B cell (primary cell): Measurements from ENCODE around the gene HLX. TPM values are rescaled to one million over a fixed set of nuclear protein-coding genes. Genes with fewer than 3 reads are reported as not detected.
A peak's percentile ranks its signal among the peaks of the same experiment; 100 is the strongest.

ENCODE experiments used
- ATAC-seq: fragments of 200-7000 bp; cut with Tn5 transposase; one replicate; pipeline ENCODE4 v1.10.0; 2021; ENCODE audit warnings: low read depth, mild to moderate bottlenecking, moderate number of reproducible peaks, moderate library complexity
- CTCF ChIA-PET: fragments of 350-600 bp; sonication (Branson Sonifier 250); formaldehyde crosslinking; loops from one replicate; lab custom pipeline; 2021; ENCODE audit warnings: antibody characterized with exemption, inconsistent platforms; lab: Charles Lee
- POLR2A ChIA-PET: fragments of 350-600 bp; sonication (Branson Sonifier 250); formaldehyde crosslinking; loops from one replicate; lab custom pipeline; 2021; ENCODE audit warnings: antibody characterized with exemption; lab: Charles Lee
- DNase-seq: peaks from one replicate; pipeline ENCODE4 v3.0.0; 2013
- H2AFZ ChIP-seq: 2 replicates; pipeline ENCODE4 v1.6.1; 2012; ENCODE audit warnings: mild to moderate bottlenecking, low read depth, low read length; ENCODE audit not compliant: insufficient read depth, poor library complexity, severe bottlenecking
- H3K27ac ChIP-seq, 2 donors: 1 replicate in 1 of 2; 2 replicates in 1 of 2; pipeline ENCODE4 v1.5.1; 2012 to 2013; ENCODE audit warnings: low read length in 2 of 2, mild to moderate bottlenecking in 2 of 2, moderate library complexity in 1 of 2
- H3K27me3 ChIP-seq, 4 experiments: fragments of 200-600 bp in 1 of 4; sonication (generic) in 1 of 4; replicated peaks in 1 of 4; 1 replicate in 2 of 4; 2 replicates in 2 of 4; pipeline versions ENCODE4 v1.6.1 to v1.7.0; 2013 to 2016; ENCODE audit warnings: low read length in 3 of 4, mild to moderate bottlenecking in 2 of 4, mixed read lengths in 1 of 4, moderate library complexity in 1 of 4; ENCODE audit not compliant: insufficient read depth in 4 of 4, control insufficient read depth in 3 of 4; ENCODE audit errors: control extremely low read depth in 1 of 4
- H3K36me3 ChIP-seq, 2 experiments: replicated peaks in 1 of 2; 1 replicate in 1 of 2; 2 replicates in 1 of 2; pipeline versions ENCODE4 v1.6.1 to v1.7.1; 2013; ENCODE audit warnings: low read length in 1 of 2; ENCODE audit not compliant: insufficient read depth in 2 of 2, control insufficient read depth in 1 of 2; ENCODE audit errors: control extremely low read depth in 1 of 2, extremely low read depth in 1 of 2
- H3K4me1 ChIP-seq, 2 donors: fragments of 200-600 bp in 1 of 2; sonication (generic) in 1 of 2; 1 replicate in 1 of 2; 2 replicates in 1 of 2; pipeline versions ENCODE4 v1.5.1 to v1.6.1; 2013 to 2017; ENCODE audit warnings: low read length in 2 of 2; ENCODE audit not compliant: control insufficient read depth in 2 of 2, insufficient read depth in 2 of 2
- H3K4me2 ChIP-seq: replicated peaks from 2 replicates; pipeline ENCODE3; 2012; ENCODE audit warnings: mild to moderate bottlenecking, low read depth, low read length; ENCODE audit not compliant: poor library complexity, severe bottlenecking
- H3K4me3 ChIP-seq, 5 experiments: fragments of 200-600 bp in 1 of 5; sonication (generic) in 1 of 5; 1 replicate in 3 of 5; 2 replicates in 2 of 5; pipeline versions ENCODE4 v1.5.1 to v1.7.0; 2011 to 2016; ENCODE audit warnings: low read length in 4 of 5, mild to moderate bottlenecking in 4 of 5, low read depth in 2 of 5, control low read depth in 1 of 5, moderate library complexity in 1 of 5; ENCODE audit not compliant: insufficient read depth in 1 of 5; ENCODE audit errors: control extremely low read depth in 1 of 5, extremely low read depth in 1 of 5
- H3K79me2 ChIP-seq: fragments of 200-600 bp; sonication (generic); one replicate; pipeline ENCODE4 v1.6.0; 2016; ENCODE audit warnings: low read length; ENCODE audit not compliant: control insufficient read depth, insufficient read depth
- H3K9ac ChIP-seq: fragments of 200-600 bp; sonication (generic); 2 replicates; pipeline ENCODE4 v1.6.1; 2017; ENCODE audit warnings: mild to moderate bottlenecking, low read length, moderate library complexity
- H3K9me3 ChIP-seq, 3 donors: one replicate each; pipeline versions ENCODE4 v1.6.1 to v1.7.1; 2013; ENCODE audit warnings: low read length in 2 of 3; ENCODE audit not compliant: control insufficient read depth in 2 of 3, insufficient read depth in 1 of 3; ENCODE audit errors: control extremely low read depth in 1 of 3
- H4K20me1 ChIP-seq: 2 replicates; pipeline ENCODE4 v1.6.0; 2012; ENCODE audit warnings: mild to moderate bottlenecking, low read length; ENCODE audit not compliant: insufficient read depth, control insufficient read depth, poor library complexity, severe bottlenecking
- H3K27ac Mint-ChIP-seq: one replicate; pipeline ENCODE4 v1.8.0; 2021; ENCODE audit warnings: mixed read lengths
- H3K27me3 Mint-ChIP-seq: one replicate; pipeline ENCODE4 v1.8.0; 2021; ENCODE audit warnings: mixed read lengths
- H3K4me1 Mint-ChIP-seq: one replicate; pipeline ENCODE4 v1.8.0; 2021; ENCODE audit warnings: mixed read lengths
- H3K4me3 Mint-ChIP-seq: one replicate; pipeline ENCODE4 v1.8.0; 2021; ENCODE audit warnings: mixed read lengths
- H3K9me3 Mint-ChIP-seq: one replicate; pipeline ENCODE4 v1.8.0; 2022; ENCODE audit warnings: mixed read lengths; ENCODE audit not compliant: insufficient read depth
- EZH2 ChIP-seq: IDR thresholded peaks from 2 replicates; pipeline ENCODE4 v1.6.1; 2012; ENCODE audit warnings: borderline replicate concordance, low read depth, mild to moderate bottlenecking, moderate library complexity, low read length; ENCODE audit not compliant: insufficient read depth, poor library complexity, severe bottlenecking
- WGBS: methylation state at CpG from one replicate; pipeline ENCODE4 v1.1.5; 2013; ENCODE audit warnings: missing lambda C conversion rate; ENCODE audit not compliant: insufficient coverage; 5-methylcytosine and 5-hydroxymethylcytosine counted together
- intact Hi-C: fragments of 100-400 bp; cut with micrococcal nuclease; formaldehyde crosslinking; loops from one replicate; pipeline ENCODE4 v1.10.0; 2022
- polyA plus RNA-seq: library from polyadenylated mRNA; depleted of rRNA; stranded (reverse); fragments of >200 nt; gene quantifications from 2 replicates; pipeline ENCODE4 v1.2.3, GENCODE V29; 2012
- total RNA-seq, 2 donors: library from RNA; stranded (reverse); fragments of 120-200 nt in 1 of 2; gene quantifications; 1 replicate in 1 of 2; 2 replicates in 1 of 2; pipeline versions ENCODE4 v1.2.3 to v1.2.4, GENCODE V29; 2013 to 2022
- TF ChIP-seq, protein P1 (sequence below): fragments of 200-600 bp; IDR thresholded peaks from one replicate; pipeline ENCODE4 v1.8.0; 2022; ENCODE audit warnings: antibody characterized with exemption, mild to moderate bottlenecking

Gene HLX
- total and polyA plus RNA-seq, 2 donors (not counting 1 experiment from before 2014, with no cell fraction given) = 3.4 to 9.1 TPM

DNA sequence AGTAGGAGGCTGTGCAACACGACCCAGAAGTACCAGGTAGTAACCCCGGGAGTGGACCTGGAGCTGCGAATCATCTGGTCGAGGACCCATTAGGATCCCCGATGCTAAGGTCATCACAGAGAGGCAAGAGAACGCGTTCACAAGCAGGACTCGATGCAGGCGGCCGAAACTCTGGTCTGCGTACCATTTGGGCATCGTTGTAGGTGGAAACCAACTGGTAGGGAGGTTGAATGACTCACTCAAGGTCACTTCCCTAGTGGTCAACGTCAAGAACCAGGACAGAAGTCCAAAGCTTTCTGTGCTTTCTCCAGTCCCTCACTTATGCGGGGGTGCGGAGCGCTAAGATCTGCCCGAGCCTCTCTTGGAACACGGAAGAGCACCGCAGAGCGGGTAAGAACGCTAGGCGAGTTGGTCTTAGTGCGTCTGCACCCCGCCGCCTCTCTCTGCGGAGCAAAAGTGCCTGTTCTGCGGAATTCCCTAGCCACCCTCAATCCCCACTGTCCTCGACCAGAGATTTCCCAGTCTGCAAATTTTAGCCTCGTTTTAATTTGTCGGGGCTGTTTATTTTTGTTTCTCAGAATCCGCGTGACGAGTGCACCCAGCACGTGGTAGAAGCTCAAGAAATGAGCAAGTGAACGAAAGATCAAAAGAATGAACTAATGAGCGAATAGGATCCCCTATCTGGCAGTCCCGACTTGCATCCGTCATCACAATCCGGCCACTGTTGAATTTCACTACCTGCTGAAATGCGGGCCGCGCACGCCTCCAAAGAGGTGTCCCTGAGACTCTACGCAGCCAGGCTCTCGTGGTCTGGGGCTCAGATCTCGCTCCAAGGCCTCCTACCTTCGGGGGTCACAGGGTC, 12.2 kb downstream of the HLX start:
- ChIA-PET CTCF (interaction anchor here (0.5 to 1.4 kb wide), 2 partner anchors 15 to 818 kb away, joined by 3 to 4 read pairs; no protein-coding TSS in a partner anchor), POLR2A (no interaction called here)
- H3K27me3 Mint-ChIP-seq = peaks cover 79% of the 10 kb centered on the region
- H3K9me3 Mint-ChIP-seq = no peaks in the 10 kb centered on the region
- Histone ChIP-seq H3K4me1 (peaks cover 55 to 56% of the 10 kb centered on the region in 2 donors), H3K4me2 (peak overlapping the region; percentile 60), H3K4me3 (peak overlapping the region in 3 of 5 experiments; percentile 4 to 46 (median 12)), H4K20me1 (no peaks in the 10 kb centered on the region), H3K27ac (no peak overlapping the region), H3K36me3 (no peaks in the 10 kb centered on the region), H3K9ac (peak overlapping the region; percentile 22), H3K27me3 (peaks cover 0 to 83% (median 62%) of the 10 kb centered on the region in 4 experiments), H3K79me2 (no peaks in the 10 kb centered on the region), H2AFZ (peak overlapping the region; percentile 8), H3K9me3 (peaks cover 0 to 55% (median 0%) of the 10 kb centered on the region in 3 donors)
- DNase-seq (peak; percentile 49), ATAC-seq (no peak)
- intact Hi-C loops = no loop called here
- TF ChIP-seq, protein P1, sequence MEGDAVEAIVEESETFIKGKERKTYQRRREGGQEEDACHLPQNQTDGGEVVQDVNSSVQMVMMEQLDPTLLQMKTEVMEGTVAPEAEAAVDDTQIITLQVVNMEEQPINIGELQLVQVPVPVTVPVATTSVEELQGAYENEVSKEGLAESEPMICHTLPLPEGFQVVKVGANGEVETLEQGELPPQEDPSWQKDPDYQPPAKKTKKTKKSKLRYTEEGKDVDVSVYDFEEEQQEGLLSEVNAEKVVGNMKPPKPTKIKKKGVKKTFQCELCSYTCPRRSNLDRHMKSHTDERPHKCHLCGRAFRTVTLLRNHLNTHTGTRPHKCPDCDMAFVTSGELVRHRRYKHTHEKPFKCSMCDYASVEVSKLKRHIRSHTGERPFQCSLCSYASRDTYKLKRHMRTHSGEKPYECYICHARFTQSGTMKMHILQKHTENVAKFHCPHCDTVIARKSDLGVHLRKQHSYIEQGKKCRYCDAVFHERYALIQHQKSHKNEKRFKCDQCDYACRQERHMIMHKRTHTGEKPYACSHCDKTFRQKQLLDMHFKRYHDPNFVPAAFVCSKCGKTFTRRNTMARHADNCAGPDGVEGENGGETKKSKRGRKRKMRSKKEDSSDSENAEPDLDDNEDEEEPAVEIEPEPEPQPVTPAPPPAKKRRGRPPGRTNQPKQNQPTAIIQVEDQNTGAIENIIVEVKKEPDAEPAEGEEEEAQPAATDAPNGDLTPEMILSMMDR = no peak
- TF ChIP-seq EZH2 = peak; percentile 29
- H3K27ac Mint-ChIP-seq = no peak overlapping the region
- 17% methylated on average over 39 of the region's 47 CpGs for WGBS
- H3K4me3 Mint-ChIP-seq = peak overlapping the region; percentile 69
- peaks cover 47% of the 10 kb centered on the region for H3K4me1 Mint-ChIP-seq

DNA sequence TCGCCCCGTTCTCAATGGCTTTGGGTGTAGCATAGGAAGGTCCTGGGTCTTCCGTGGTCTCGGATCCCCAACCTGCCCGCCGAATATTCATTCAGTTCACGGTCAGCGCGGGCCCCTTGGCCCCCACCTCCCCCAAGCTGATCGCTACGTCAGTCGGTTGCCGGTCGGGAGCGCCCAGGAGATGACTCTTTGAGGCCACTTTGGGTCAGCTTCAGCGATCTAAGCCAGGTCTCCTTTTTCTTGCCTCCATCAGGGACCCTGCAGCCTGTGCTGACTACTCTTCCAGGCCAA, 12.8 kb downstream of the HLX start:
- DNase-seq (no peak), ATAC-seq (no peak)
- H3K4me3 Mint-ChIP-seq = peak overlapping the region; percentile 69
- Histone ChIP-seq H3K27ac (no peak overlapping the region), H3K4me1 (peaks cover 53 to 55% of the 10 kb centered on the region in 2 donors), H3K4me2 (peak overlapping the region; percentile 60), H3K4me3 (peak overlapping the region in 1 of 5 experiments; percentile 46), H3K9me3 (peaks cover 0 to 49% (median 0%) of the 10 kb centered on the region in 3 donors), H3K9ac (peak overlapping the region; percentile 22), H3K36me3 (no peaks in the 10 kb centered on the region), H3K27me3 (peaks cover 0 to 77% (median 59%) of the 10 kb centered on the region in 4 experiments), H3K79me2 (no peaks in the 10 kb centered on the region), H2AFZ (no peak overlapping the region), H4K20me1 (no peaks in the 10 kb centered on the region)
- peaks cover 47% of the 10 kb centered on the region for H3K4me1 Mint-ChIP-seq
- 23% methylated on average over 16 of the region's 16 CpGs for WGBS
- ChIA-PET POLR2A (no interaction called here), CTCF (interaction anchor here (1.2 to 1.3 kb wide), 2 partner anchors 17 to 312 kb away, joined by 3 to 4 read pairs; no protein-coding TSS in a partner anchor)
- H3K9me3 Mint-ChIP-seq = no peaks in the 10 kb centered on the region
- intact Hi-C loops = no loop called here
- no peak overlapping the region for H3K27ac Mint-ChIP-seq
- peak; percentile 9 for TF ChIP-seq EZH2
- TF ChIP-seq, protein P1 = no peak
- peaks cover 75% of the 10 kb centered on the region for H3K27me3 Mint-ChIP-seq
